Loucy (cell line): ENCODE measurements around the gene RAB11FIP5.

Experiments used
- H2AFZ ChIP-seq: fragments of 200-600 bp; sonication (generic); 2 replicates; pipeline ENCODE4 v1.6.0; 2016; ENCODE audit warnings: antibody characterized with exemption, mild to moderate bottlenecking, low read length, moderate library complexity
- H3F3A ChIP-seq: fragments of 200-600 bp; 2 replicates; pipeline ENCODE4 v1.6.0; 2016; ENCODE audit warnings: antibody characterized with exemption, low read depth, mild to moderate bottlenecking
- H3K27me3 ChIP-seq: fragments of 200-600 bp; sonication (generic); 2 replicates; pipeline ENCODE4 v1.6.1; 2014; ENCODE audit warnings: low read length, mild to moderate bottlenecking; ENCODE audit not compliant: insufficient read depth, poor library complexity, severe bottlenecking
- H3K36me3 ChIP-seq: fragments of 200-600 bp; sonication (generic); 2 replicates; pipeline ENCODE4 v1.6.1; 2016; ENCODE audit warnings: low read length; ENCODE audit not compliant: insufficient read depth
- H3K4me1 ChIP-seq: fragments of 200-600 bp; sonication (generic); 2 replicates; pipeline ENCODE4 v1.5.1; 2014; ENCODE audit warnings: low read length, mild to moderate bottlenecking; ENCODE audit not compliant: insufficient read depth, poor library complexity, severe bottlenecking
- H3K4me2 ChIP-seq: fragments of 200-600 bp; sonication (generic); 2 replicates; pipeline ENCODE4 v1.6.0; 2014; ENCODE audit warnings: antibody characterized with exemption, low read length, low read depth, mild to moderate bottlenecking; ENCODE audit not compliant: poor library complexity, severe bottlenecking
- H3K4me3 ChIP-seq: fragments of 200-600 bp; sonication (generic); 2 replicates; pipeline ENCODE4 v1.5.1; 2014; ENCODE audit warnings: low read length, mild to moderate bottlenecking, mixed read lengths; ENCODE audit not compliant: poor library complexity, severe bottlenecking
- H3K79me2 ChIP-seq: fragments of 200-600 bp; sonication (generic); 2 replicates; pipeline ENCODE4 v1.6.1; 2014; ENCODE audit warnings: low read length; ENCODE audit not compliant: insufficient read depth
- H3K9ac ChIP-seq: fragments of 200-600 bp; sonication (generic); 2 replicates; pipeline ENCODE4 v1.6.0; 2014; ENCODE audit warnings: mild to moderate bottlenecking, low read depth, low read length, moderate library complexity; ENCODE audit not compliant: poor library complexity, severe bottlenecking
- H3K9me2 ChIP-seq: fragments of 200-600 bp; sonication (generic); replicated peaks from 2 replicates; pipeline ENCODE4 v1.6.1; 2016; ENCODE audit warnings: low read depth, low read length, mixed read lengths
- H3K9me3 ChIP-seq: fragments of 200-600 bp; sonication (generic); 2 replicates; pipeline ENCODE4 v1.6.1; 2014; ENCODE audit warnings: mild to moderate bottlenecking, antibody characterized with exemption, low read length, low read depth; ENCODE audit not compliant: insufficient read depth
- H4K20me1 ChIP-seq: fragments of 200-600 bp; sonication (generic); 2 replicates; pipeline ENCODE4 v1.6.0; 2014; ENCODE audit warnings: antibody characterized with exemption, low read length, mild to moderate bottlenecking; ENCODE audit not compliant: insufficient read depth, poor library complexity, severe bottlenecking
- CTCF ChIP-seq: fragments of 200-600 bp; sonication (generic); conservative IDR thresholded peaks from 2 replicates; pipeline ENCODE4 v1.5.1; 2014; ENCODE audit warnings: mild to moderate bottlenecking, antibody characterized with exemption, low read length
- EZH2phosphoT487 ChIP-seq: fragments of 200-600 bp; IDR thresholded peaks from 2 replicates; pipeline ENCODE4 v1.6.1; 2018; ENCODE audit warnings: antibody characterized with exemption, mild to moderate bottlenecking, moderate library complexity, borderline replicate concordance

The RAB11FIP5 gene

GRCh38 chr2:73116182-73116960, 3.6 kb upstream of the RAB11FIP5 start:
- H3K79me2 ChIP-seq: 0 out of 2 replicates have a peak, but pooled peaks cover 4% of the 10 kb centered on the region
- H3K27me3 ChIP-seq: no peaks in the 10 kb centered on the region
- H4K20me1 ChIP-seq: no peaks in the 10 kb centered on the region
- H2AFZ ChIP-seq: no peak overlapping the region
- no peak overlapping the region for H3K4me2 ChIP-seq
- TF ChIP-seq EZH2phosphoT487 (no peak), CTCF (no peak)
- H3K9me3 ChIP-seq: no peaks in the 10 kb centered on the region
- 0 out of 2 replicates have a peak, but pooled peaks cover 6% of the 10 kb centered on the region for H3F3A ChIP-seq
- no peak overlapping the region for H3K9ac ChIP-seq
- peaks cover 11% of the 10 kb centered on the region for H3K4me1 ChIP-seq
- no peaks in the 10 kb centered on the region for H3K9me2 ChIP-seq
- no peak overlapping the region for H3K4me3 ChIP-seq
- H3K36me3 ChIP-seq: no peaks in the 10 kb centered on the region

GRCh38 chr2:73114273-73114867, 1.6 kb upstream of the RAB11FIP5 start:
- H3K9me3 ChIP-seq: no peaks in the 10 kb centered on the region
- H3K9ac ChIP-seq: no peak overlapping the region
- H3K4me3 ChIP-seq: peak overlapping the region; percentile 83

More at GRCh38 chr2:73114273-73114867, 1.6 kb upstream of the RAB11FIP5 start:
- TF ChIP-seq CTCF (no peak), EZH2phosphoT487 (no peak)
- peaks cover 18% of the 10 kb centered on the region; the same call in 1 of the 2 replicates for H3K79me2 ChIP-seq
- H3K36me3 ChIP-seq: no peaks in the 10 kb centered on the region
- peaks cover 29% of the 10 kb centered on the region for H3K4me1 ChIP-seq
- no peaks in the 10 kb centered on the region for H3K9me2 ChIP-seq
- 0 out of 2 replicates have a peak, but pooled peaks cover 6% of the 10 kb centered on the region for H3F3A ChIP-seq
- no peaks in the 10 kb centered on the region for H4K20me1 ChIP-seq
- no peak overlapping the region for H2AFZ ChIP-seq
- peak overlapping the region; percentile 79 for H3K4me2 ChIP-seq
- H3K27me3 ChIP-seq: no peaks in the 10 kb centered on the region
